ENCODE measurements around the gene RIPOR2.

The RIPOR2 gene

GRCh38 chr6:24861934-24862333, 73.8 kb downstream of the RIPOR2 start:
- no peaks in the 10 kb centered on the region for H3K27me3 ChIP-seq (ENCODE audit: low read depth, low read length)
- H2AFZ ChIP-seq (ENCODE audit: low read depth, low read length) = no peak overlapping the region
- no peak overlapping the region for H3K27ac ChIP-seq (ENCODE audit: low read length)
- H3K36me3 ChIP-seq (replicated peaks; ENCODE audit: low read depth, low read length) = peaks cover 78% of the 10 kb centered on the region
- no peaks in the 10 kb centered on the region for H3K9me3 ChIP-seq (ENCODE audit: insufficient read depth, low read length)
- no peak for TF ChIP-seq EZH2phosphoT487 (IDR thresholded peaks at IDR 0.05; ENCODE audit: low read depth)
- TF ChIP-seq CTCF (IDR thresholded peaks at IDR 0.05; ENCODE audit: low read depth, low read length) = no peak
- H3K79me2 ChIP-seq (ENCODE audit: low read length) = no peaks in the 10 kb centered on the region
- H4K20me1 ChIP-seq (ENCODE audit: insufficient read depth, low read length) = peaks cover 27% of the 10 kb centered on the region
- no peak overlapping the region for H3K4me2 ChIP-seq (ENCODE audit: low read length)
- no peak overlapping the region for H3K4me3 ChIP-seq (ENCODE audit: low read length)
- H3K9ac ChIP-seq (ENCODE audit: low read length) = no peak overlapping the region
- H3K4me1 ChIP-seq (ENCODE audit: low read length) = peaks cover 25% of the 10 kb centered on the region

GRCh38 chr6:24859608-24860200, 76.1 kb downstream of the RIPOR2 start:
- TF ChIP-seq EZH2phosphoT487 (IDR thresholded peaks at IDR 0.05; ENCODE audit: low read depth) = no peak
- Histone ChIP-seq H3K9ac (ENCODE audit: low read length) (no peak overlapping the region), H3K4me3 (ENCODE audit: low read length) (no peak overlapping the region), H4K20me1 (ENCODE audit: insufficient read depth, low read length) (peaks cover 29% of the 10 kb centered on the region), H3K4me1 (ENCODE audit: low read length) (peaks cover 25% of the 10 kb centered on the region), H3K27ac (ENCODE audit: low read length) (no peak overlapping the region), H2AFZ (ENCODE audit: low read depth, low read length) (no peak overlapping the region), H3K36me3 (replicated peaks; ENCODE audit: low read depth, low read length) (peaks cover 71% of the 10 kb centered on the region), H3K9me3 (ENCODE audit: insufficient read depth, low read length) (no peaks in the 10 kb centered on the region), H3K4me2 (ENCODE audit: low read length) (no peak overlapping the region), H3K79me2 (ENCODE audit: low read length) (peaks cover 5% of the 10 kb centered on the region; the same call in 1 of the 2 replicates), H3K27me3 (ENCODE audit: low read depth, low read length) (no peaks in the 10 kb centered on the region)

- Histone ChIP-seq H3K27ac (ENCODE audit: low read length) (peak overlapping the region; percentile 59), H3K9me3 (ENCODE audit: insufficient read depth, low read length) (no peaks in the 10 kb centered on the region), H3K4me2 (ENCODE audit: low read length) (no peak overlapping the region), H2AFZ (ENCODE audit: low read depth, low read length) (no peak overlapping the region), H4K20me1 (ENCODE audit: insufficient read depth, low read length) (peaks cover 29% of the 10 kb centered on the region), H3K27me3 (ENCODE audit: low read depth, low read length) (no peaks in the 10 kb centered on the region), H3K9ac (ENCODE audit: low read length) (no peak overlapping the region), H3K36me3 (replicated peaks; ENCODE audit: low read depth, low read length) (peaks cover 72% of the 10 kb centered on the region), H3K79me2 (ENCODE audit: low read length) (peaks cover 5% of the 10 kb centered on the region; the same call in 1 of the 2 replicates), H3K4me3 (ENCODE audit: low read length) (no peak overlapping the region), H3K4me1 (ENCODE audit: low read length) (peaks cover 25% of the 10 kb centered on the region)
- no peak for TF ChIP-seq CTCF (IDR thresholded peaks at IDR 0.05; ENCODE audit: low read depth, low read length)
- no peak for TF ChIP-seq EZH2phosphoT487 (IDR thresholded peaks at IDR 0.05; ENCODE audit: low read depth)
Measured at GRCh38 chr6:24859132-24859531, 76.6 kb downstream of the RIPOR2 start.

GRCh38 chr6:24858177-24858653, 77.5 kb downstream of the RIPOR2 start:
- Histone ChIP-seq H2AFZ (ENCODE audit: low read depth, low read length) (no peak overlapping the region), H3K9me3 (ENCODE audit: insufficient read depth, low read length) (no peaks in the 10 kb centered on the region), H3K36me3 (replicated peaks; ENCODE audit: low read depth, low read length) (peaks cover 72% of the 10 kb centered on the region), H3K4me3 (ENCODE audit: low read length) (no peak overlapping the region), H3K4me1 (ENCODE audit: low read length) (peaks cover 25% of the 10 kb centered on the region), H3K27me3 (ENCODE audit: low read depth, low read length) (no peaks in the 10 kb centered on the region), H4K20me1 (ENCODE audit: insufficient read depth, low read length) (peaks cover 29% of the 10 kb centered on the region), H3K27ac (ENCODE audit: low read length) (peak overlapping the region; percentile 59), H3K9ac (ENCODE audit: low read length) (no peak overlapping the region), H3K4me2 (ENCODE audit: low read length) (no peak overlapping the region), H3K79me2 (ENCODE audit: low read length) (peaks cover 5% of the 10 kb centered on the region; the same call in 1 of the 2 replicates)
- TF ChIP-seq EZH2phosphoT487 (IDR thresholded peaks at IDR 0.05; ENCODE audit: low read depth) (no peak), CTCF (IDR thresholded peaks at IDR 0.05; ENCODE audit: low read depth, low read length) (no peak)

All from OCI-LY3 (cell line).